GM18526 (cell line): ENCODE data around the gene IFITM5.

Experiments used
- POLR2A ChIP-seq: IDR thresholded peaks from 3 replicates; pipeline ENCODE4 v1.6.1; 2011; ENCODE audit not compliant: insufficient read length; ENCODE audit errors: extremely low read depth

Gene IFITM5

DNA sequence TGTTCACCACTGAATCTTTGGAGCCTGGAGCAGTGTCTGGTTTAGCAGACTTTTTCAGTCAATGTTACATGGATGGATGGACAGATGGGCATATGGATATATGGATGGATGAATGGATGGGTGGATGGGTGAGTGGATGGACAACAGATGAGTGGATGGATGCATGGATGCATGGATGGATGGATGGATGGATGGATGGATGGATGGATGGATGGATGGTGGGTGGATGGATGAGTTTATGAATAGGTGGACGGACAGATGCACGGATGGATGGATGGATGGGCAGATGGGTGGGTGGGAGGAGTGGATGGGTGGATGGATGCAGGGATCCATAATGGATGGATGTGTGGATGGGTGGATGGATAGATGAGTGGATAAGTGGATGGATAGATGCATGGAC, 43.5 kb downstream of the IFITM5 start:
- no peak for TF ChIP-seq POLR2A

DNA sequence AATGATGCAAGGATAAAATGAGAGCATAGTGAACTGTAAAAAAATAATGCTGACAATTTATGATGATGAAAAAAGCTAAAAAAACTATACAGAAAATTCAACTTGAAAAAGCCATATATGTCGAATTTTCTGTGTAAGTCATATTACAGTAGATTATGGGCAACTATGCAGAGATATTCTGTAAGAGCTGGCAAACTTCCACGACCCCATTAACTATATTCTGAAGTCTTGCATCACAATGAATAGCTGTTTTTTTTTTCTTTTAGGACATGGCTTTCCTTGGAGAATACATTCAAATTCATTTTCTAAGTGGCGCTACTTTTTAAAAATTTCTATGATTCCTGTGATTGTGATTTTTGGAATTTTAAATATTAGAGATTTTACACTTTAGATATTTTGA, 44.1 kb downstream of the IFITM5 start:
- TF ChIP-seq POLR2A: no peak

DNA sequence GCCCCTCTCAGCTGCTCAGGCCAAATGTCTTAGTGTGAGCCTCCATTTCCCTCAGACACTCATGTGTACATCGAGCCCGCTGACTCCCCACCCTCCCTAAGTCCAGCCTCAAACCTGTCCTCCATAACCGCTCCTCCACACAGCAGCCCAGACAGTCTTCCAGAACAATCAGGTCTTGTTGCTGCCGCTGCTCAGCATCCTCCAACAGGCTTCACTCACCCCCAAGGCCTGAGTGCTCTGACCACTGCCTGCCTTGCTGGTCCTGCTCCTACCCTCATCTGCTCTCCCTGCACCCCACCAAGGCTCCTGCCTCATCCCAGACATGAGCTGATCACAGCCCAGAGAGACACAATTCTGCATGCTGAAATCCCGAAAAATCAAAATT, 45.4 kb downstream of the IFITM5 start:
- TF ChIP-seq POLR2A: no peak

DNA sequence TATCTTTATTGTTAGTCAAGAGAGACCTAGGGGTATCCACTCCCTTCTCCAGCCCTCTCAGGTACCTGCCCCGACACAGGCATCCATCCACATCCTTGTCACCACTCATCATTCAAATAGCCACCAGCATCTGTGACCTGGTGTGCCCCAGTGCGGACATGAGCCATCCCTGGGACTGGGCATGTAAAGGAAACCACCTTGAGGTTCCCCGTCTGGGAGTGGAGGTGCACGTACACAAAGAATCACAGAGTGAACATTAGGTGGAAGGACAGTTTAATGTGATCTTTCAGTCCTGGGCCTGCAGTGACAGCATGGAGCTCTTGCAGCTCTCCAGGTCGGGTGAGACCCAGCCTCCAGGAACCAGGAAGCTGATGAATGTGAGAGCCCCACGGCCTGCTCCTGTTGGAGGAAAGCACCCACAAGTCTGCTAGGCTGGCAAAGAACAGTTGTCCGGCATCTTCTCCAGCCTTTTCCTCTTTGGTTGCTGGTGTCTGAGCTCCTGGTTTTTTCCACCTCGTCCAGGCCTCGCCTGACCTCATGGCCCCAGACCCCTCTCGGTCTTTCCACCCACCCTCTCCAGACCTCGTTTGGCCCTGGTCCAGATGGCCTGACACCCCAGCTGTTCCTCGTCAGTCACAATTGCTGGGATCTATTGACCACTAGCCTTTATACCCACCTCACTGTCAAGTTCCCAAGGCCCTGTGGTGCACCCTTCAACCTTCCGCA, 46.0 kb downstream of the IFITM5 start:
- no peak for TF ChIP-seq POLR2A

- TF ChIP-seq POLR2A: no peak
Observed at GRCh38 chr11:252666-253065, 46.7 kb downstream of the IFITM5 start.

DNA sequence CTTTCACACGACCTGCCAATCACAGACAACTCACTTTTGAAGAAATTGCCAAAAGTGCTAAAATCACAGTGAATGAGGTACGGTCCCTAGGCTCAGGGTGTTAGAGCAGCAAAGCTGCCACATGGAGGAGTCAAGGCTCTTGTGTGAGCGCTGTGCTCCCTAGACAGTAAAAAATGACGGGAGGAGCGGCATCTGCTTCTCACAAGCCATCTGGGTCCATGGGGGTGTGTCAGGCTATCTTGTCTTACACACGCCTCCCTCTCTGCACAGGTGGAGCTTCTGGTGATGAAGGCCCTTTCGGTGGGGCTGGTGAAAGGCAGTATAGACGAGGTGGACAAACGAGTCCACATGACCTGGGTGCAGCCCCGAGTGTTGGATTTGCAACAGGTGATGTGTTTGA, 47.8 kb downstream of the IFITM5 start:
- TF ChIP-seq POLR2A: no peak

DNA sequence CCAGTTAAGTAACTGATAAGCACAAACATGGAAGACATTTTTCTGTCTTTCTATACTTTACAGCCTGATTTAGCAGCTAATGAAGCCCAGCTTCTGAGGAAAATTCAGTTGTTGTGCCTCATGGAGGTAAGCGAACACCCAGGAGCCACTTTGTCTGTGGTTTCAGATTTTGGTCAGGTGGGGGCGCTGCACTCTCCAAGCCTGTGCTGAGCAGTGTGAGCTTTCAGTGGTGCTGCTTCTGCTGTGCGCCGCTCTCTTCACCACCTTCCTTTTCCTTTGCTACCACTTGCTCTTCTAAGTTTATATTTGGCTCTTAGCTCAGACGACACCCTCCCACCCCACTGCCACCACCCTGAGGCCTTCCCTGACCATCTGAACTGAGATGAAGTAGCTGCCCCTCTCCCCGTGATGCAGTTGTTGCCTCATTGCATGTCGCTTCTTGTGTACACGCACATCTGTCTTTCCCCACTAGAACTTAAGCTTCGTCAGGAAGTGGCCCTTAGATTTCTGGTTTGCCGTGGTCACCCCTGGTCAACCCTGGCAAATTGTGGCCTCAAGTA, 48.5 kb downstream of the IFITM5 start:
- TF ChIP-seq POLR2A: no peak

GRCh38 chr11:250274-250673, 49.1 kb downstream of the IFITM5 start:
- TF ChIP-seq POLR2A: no peak

DNA sequence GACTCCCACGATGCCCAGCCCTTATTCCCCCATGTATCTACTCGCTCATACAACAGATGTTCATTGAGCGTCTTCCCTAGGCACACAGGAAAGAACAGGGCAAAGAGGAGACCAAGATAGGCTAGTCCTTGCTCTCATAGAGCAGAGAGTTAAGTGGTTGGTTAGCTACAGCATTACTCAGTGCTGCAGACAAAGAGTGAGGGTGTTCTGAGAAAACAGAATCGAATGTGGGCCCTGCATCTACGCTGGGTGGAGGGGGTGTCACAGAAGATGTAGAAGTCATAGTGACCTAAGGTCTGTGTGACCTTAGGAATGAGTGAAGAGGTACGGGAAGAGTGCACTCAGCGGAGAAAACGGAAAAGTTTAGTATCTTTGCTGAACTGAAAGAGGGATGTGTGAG, 50.3 kb downstream of the IFITM5 start:
- no peak for TF ChIP-seq POLR2A
